Stimulated activated naive CD8-positive, alpha-beta T cell treated with anti-CD3 and anti-CD28 coated beads, Interleukin-15, amount 100 ng/mL, for 72 hours (primary cell): Measurements from ENCODE around the gene FERMT2.
"Not testable (repeated sequence)": the region's sequence is repeated elsewhere in the genome, so short reads cannot be mapped to it uniquely, and the experiment has no call there.

ENCODE experiments used
- ATAC-seq: fragments of 150-1000 bp; cut with Tn5 transposase; 2 replicates; pipeline ENCODE4 v1.10.0; 2021; ENCODE audit warnings: mild to moderate bottlenecking, moderate library complexity
- DNase-seq, 2 donors: peaks; one replicate each; pipeline ENCODE4 v3.0.0; 2021 to 2022
- H3K27ac Mint-ChIP-seq, 2 donors: one replicate each; pipeline ENCODE4 v1.8.0; 2022; ENCODE audit warnings: mild to moderate bottlenecking in 2 of 2, mixed read lengths in 2 of 2, moderate library complexity in 2 of 2
- H3K27me3 Mint-ChIP-seq: one replicate; pipeline ENCODE4 v1.8.0; 2022; ENCODE audit warnings: mixed read lengths
- H3K4me1 Mint-ChIP-seq: one replicate; pipeline ENCODE4 v1.8.0; 2022; ENCODE audit warnings: mild to moderate bottlenecking, mixed read lengths
- H3K4me3 Mint-ChIP-seq, 2 donors: one replicate each; pipeline ENCODE4 v1.8.0; 2022; ENCODE audit warnings: mild to moderate bottlenecking in 2 of 2, mixed read lengths in 2 of 2, moderate library complexity in 1 of 2
- H3K9me3 Mint-ChIP-seq, 2 donors: one replicate each; pipeline ENCODE4 v1.8.0; 2022; ENCODE audit warnings: mixed read lengths in 2 of 2

The FERMT2 gene

GRCh38 chr14:52922059-52922458 lies 28.8 kb downstream of the FERMT2 start:
- DNase-seq: no peak
- Mint-ChIP-seq H3K9me3 (no peaks in the 10 kb centered on the region), H3K4me1 (peaks cover 24% of the 10 kb centered on the region), H3K27ac (no peak overlapping the region), H3K27me3 (no peaks in the 10 kb centered on the region), H3K4me3 (no peak overlapping the region)
- ATAC-seq: no peak

GRCh38 chr14:52920411-52920810 lies 30.4 kb downstream of the FERMT2 start:
- not testable (repeated sequence) for H3K9me3 Mint-ChIP-seq, DNase-seq, ATAC-seq, H3K27me3 Mint-ChIP-seq, H3K4me3 Mint-ChIP-seq, H3K27ac Mint-ChIP-seq
- peaks cover 24% of the 10 kb centered on the region for H3K4me1 Mint-ChIP-seq

GRCh38 chr14:52919971-52920370 lies 30.9 kb downstream of the FERMT2 start:
- no peak for DNase-seq
- ATAC-seq: no peak
- peaks cover 24% of the 10 kb centered on the region for H3K4me1 Mint-ChIP-seq
- H3K4me3 Mint-ChIP-seq: no peak overlapping the region
- H3K9me3 Mint-ChIP-seq: no peaks in the 10 kb centered on the region
- no peak overlapping the region for H3K27ac Mint-ChIP-seq
- H3K27me3 Mint-ChIP-seq: no peaks in the 10 kb centered on the region

- Mint-ChIP-seq H3K27ac (peak overlapping the region in 1 of 2 donors; percentile 86), H3K27me3 (no peaks in the 10 kb centered on the region), H3K4me3 (no peak overlapping the region), H3K9me3 (no peaks in the 10 kb centered on the region), H3K4me1 (peaks cover 24% of the 10 kb centered on the region)
- DNase-seq (peak; percentile 19 to 28), ATAC-seq (peak; percentile 100)
These were observed 32.4 kb downstream of the FERMT2 start for GRCh38 chr14:52918486-52918885.

- peaks cover 24% of the 10 kb centered on the region for H3K4me1 Mint-ChIP-seq
- ATAC-seq: no peak
- peak overlapping the region in 1 of 2 donors; percentile 18 for H3K4me3 Mint-ChIP-seq
These were observed 33.1 kb downstream of the FERMT2 start for GRCh38 chr14:52917735-52918134.

DNA sequence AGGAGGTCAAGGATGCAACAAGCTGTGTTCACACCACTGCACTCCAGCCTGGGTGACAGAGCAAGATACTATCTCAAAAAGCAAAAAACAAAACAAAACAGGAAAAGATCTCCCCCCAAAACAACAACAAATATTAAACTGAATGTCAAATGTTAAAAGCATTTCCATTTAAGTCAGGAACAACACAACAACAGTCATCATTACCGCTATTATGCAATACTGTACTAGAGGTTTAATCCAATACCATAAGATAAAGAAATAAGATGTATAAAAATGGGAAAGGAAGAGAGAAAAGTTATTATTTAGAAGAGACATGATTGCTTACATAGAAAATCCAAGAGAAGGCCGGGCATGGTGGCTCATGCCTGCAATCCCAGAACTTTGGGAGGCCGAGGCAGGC lies 36.6 kb downstream of the FERMT2 start:
- Mint-ChIP-seq H3K4me3 (no peak overlapping the region), H3K4me1 (peaks cover 18% of the 10 kb centered on the region), H3K9me3 (no peaks in the 10 kb centered on the region), H3K27me3 (no peaks in the 10 kb centered on the region), H3K27ac (no peak overlapping the region)
- no peak for ATAC-seq
- no peak for DNase-seq

More at GRCh38 chr14:52917735-52918134, 33.1 kb downstream of the FERMT2 start:
- DNase-seq: no peak
- Mint-ChIP-seq H3K27ac (peak overlapping the region; percentile 47 to 68), H3K9me3 (no peaks in the 10 kb centered on the region), H3K27me3 (no peaks in the 10 kb centered on the region)

DNA sequence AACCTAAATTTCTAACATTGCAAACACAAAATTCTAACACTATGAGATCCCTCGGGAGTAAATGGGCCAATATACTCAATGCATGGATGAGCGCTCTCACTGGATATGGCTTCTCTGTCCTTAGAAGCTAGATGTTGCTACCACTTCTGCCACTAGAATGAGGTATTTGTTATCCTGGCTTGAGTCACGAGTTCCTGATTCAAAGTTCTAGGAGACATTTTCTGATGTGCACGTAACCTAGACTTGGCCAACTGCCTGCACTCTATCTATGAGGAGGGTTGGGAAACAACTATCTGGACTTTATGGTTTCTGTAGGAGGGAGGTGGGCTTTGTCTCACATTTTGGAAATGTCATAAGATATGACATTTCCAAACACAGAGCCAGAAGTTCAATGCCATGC lies 37.6 kb downstream of the FERMT2 start:
- no peak for ATAC-seq
- Mint-ChIP-seq H3K4me1 (peaks cover 9% of the 10 kb centered on the region), H3K4me3 (no peak overlapping the region), H3K27me3 (no peaks in the 10 kb centered on the region), H3K27ac (no peak overlapping the region), H3K9me3 (no peaks in the 10 kb centered on the region)
- DNase-seq: no peak

DNA sequence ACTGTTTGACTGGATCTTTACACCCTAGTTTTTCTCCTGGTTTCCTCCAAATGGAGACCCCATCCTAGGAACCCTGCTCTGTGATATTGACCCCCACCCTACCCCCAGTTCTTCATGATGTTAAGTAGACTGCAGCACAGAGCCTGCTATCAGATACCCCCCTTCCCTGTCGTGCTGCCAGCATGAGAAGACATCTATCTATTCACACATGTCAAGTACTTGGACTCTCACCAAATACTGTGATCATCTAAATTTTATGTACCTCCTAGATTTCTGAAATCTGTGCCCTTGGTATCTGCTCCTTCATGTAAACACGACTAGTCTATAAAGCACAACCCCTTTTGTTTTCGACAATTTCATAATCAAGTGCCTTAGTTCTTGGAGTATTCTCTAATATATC lies 38.9 kb downstream of the FERMT2 start:
- no peak for ATAC-seq
- H3K4me3 Mint-ChIP-seq: no peak overlapping the region
- H3K27me3 Mint-ChIP-seq: no peaks in the 10 kb centered on the region
- H3K27ac Mint-ChIP-seq: no peak overlapping the region
- H3K9me3 Mint-ChIP-seq: no peaks in the 10 kb centered on the region
- no peaks in the 10 kb centered on the region for H3K4me1 Mint-ChIP-seq
- DNase-seq: no peak

DNA sequence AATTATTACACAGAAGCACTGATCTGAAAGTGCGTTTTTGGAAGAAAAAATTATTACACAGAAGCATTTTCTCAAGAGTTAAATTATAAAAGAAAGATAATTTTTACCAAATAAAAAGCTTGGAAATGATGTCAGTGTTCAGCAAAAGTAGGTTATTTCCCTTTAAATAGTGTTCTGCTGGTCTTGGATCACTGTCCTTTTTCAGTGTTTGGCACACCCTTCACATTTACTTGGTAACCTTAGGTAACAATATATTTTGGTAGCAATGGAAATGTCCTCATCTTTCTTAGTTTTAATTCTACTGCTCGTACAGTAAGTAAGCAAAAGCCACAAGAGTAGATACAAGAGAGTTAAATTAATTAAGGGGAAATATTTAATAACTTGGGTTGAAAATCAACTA lies 40.3 kb downstream of the FERMT2 start:
- Mint-ChIP-seq H3K4me3 (no peak overlapping the region), H3K4me1 (no peaks in the 10 kb centered on the region), H3K27me3 (no peaks in the 10 kb centered on the region), H3K27ac (no peak overlapping the region), H3K9me3 (no peaks in the 10 kb centered on the region)
- ATAC-seq (no peak), DNase-seq (no peak)

GRCh38 chr14:52907949-52908348 lies 42.9 kb downstream of the FERMT2 start:
- no peak for DNase-seq
- no peak overlapping the region for H3K27ac Mint-ChIP-seq
- no peaks in the 10 kb centered on the region for H3K9me3 Mint-ChIP-seq
- no peaks in the 10 kb centered on the region for H3K4me1 Mint-ChIP-seq
- no peak overlapping the region for H3K4me3 Mint-ChIP-seq
- H3K27me3 Mint-ChIP-seq: no peaks in the 10 kb centered on the region
- no peak for ATAC-seq

GRCh38 chr14:52906141-52906601 lies 44.7 kb downstream of the FERMT2 start:
- H3K4me3 Mint-ChIP-seq: no peak overlapping the region
- DNase-seq (no peak), ATAC-seq (no peak)
- no peaks in the 10 kb centered on the region for H3K4me1 Mint-ChIP-seq
- no peaks in the 10 kb centered on the region for H3K27me3 Mint-ChIP-seq
- H3K27ac Mint-ChIP-seq: no peak overlapping the region
- no peaks in the 10 kb centered on the region for H3K9me3 Mint-ChIP-seq

- H3K27ac Mint-ChIP-seq: no peak overlapping the region
- H3K9me3 Mint-ChIP-seq: no peaks in the 10 kb centered on the region
- no peak overlapping the region for H3K4me3 Mint-ChIP-seq
- H3K27me3 Mint-ChIP-seq: no peaks in the 10 kb centered on the region
- H3K4me1 Mint-ChIP-seq: no peaks in the 10 kb centered on the region
- no peak for DNase-seq
- no peak for ATAC-seq
These were observed 47.8 kb downstream of the FERMT2 start for GRCh38 chr14:52902971-52903619.

- ATAC-seq (no peak), DNase-seq (no peak)
- no peak overlapping the region for H3K4me3 Mint-ChIP-seq
- no peaks in the 10 kb centered on the region for H3K27me3 Mint-ChIP-seq
- H3K9me3 Mint-ChIP-seq: no peaks in the 10 kb centered on the region
- H3K27ac Mint-ChIP-seq: no peak overlapping the region
- H3K4me1 Mint-ChIP-seq: no peaks in the 10 kb centered on the region
These were observed 49.4 kb downstream of the FERMT2 start for GRCh38 chr14:52901357-52901980.

DNA sequence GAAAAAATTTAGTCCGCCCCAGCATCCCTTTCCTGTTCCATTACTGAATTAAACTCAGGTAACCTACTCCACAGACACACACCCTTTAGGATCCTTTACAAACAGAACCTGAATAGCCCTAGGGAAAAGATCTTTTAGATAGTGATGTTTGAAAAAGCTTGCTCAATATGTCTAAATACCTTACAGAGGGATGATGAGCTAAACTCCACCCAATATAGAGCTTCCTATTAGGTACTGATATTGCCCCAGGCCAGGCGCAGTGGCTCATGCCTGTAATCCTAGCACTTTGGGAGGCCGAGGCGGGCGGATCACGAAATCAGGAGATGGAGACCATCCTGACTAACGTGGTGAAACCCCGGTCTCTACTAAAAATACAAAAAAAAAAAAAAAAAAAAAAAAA lies 50.1 kb downstream of the FERMT2 start:
- no peak overlapping the region for H3K27ac Mint-ChIP-seq
- no peaks in the 10 kb centered on the region for H3K9me3 Mint-ChIP-seq
- H3K4me1 Mint-ChIP-seq: no peaks in the 10 kb centered on the region

GRCh38 chr14:52898496-52898895 lies 52.4 kb downstream of the FERMT2 start:
- no peak for DNase-seq
- ATAC-seq: no peak
- Mint-ChIP-seq H3K27ac (no peak overlapping the region), H3K9me3 (no peaks in the 10 kb centered on the region), H3K4me1 (peaks cover 9% of the 10 kb centered on the region), H3K27me3 (no peaks in the 10 kb centered on the region), H3K4me3 (no peak overlapping the region)

More for the DNA sequence above, 50.1 kb downstream of the FERMT2 start:
- DNase-seq: no peak
- Mint-ChIP-seq H3K27me3 (no peaks in the 10 kb centered on the region), H3K4me3 (no peak overlapping the region)
- no peak for ATAC-seq

- Mint-ChIP-seq H3K4me3 (no peak overlapping the region), H3K27me3 (no peaks in the 10 kb centered on the region), H3K9me3 (no peaks in the 10 kb centered on the region), H3K4me1 (peaks cover 9% of the 10 kb centered on the region), H3K27ac (no peak overlapping the region)
- DNase-seq: no peak
- ATAC-seq: peak; percentile 84
These were observed 55.9 kb downstream of the FERMT2 start for GRCh38 chr14:52895000-52895399.

DNA sequence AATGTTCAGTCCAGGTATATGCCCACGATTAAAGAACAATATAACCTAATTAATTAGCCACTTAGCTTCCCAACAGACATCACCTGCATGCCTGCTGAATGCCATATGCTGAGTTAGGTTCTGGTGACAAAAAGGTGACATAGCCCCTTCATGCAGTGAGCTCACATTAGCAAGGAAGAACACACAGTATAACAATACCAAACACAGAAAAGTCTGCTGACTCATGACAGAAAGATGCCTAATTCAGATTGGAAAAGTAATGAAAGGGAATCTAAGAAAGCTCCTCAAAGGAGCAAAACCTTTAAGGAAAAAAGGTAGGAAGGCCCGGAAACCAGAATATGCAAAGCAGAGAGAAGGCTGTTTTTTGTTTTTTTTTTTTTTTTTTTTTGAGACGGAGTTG lies 59.0 kb downstream of the FERMT2 start:
- H3K9me3 Mint-ChIP-seq: no peaks in the 10 kb centered on the region
- ATAC-seq (no peak), DNase-seq (no peak)
- H3K27me3 Mint-ChIP-seq: no peaks in the 10 kb centered on the region
- H3K4me1 Mint-ChIP-seq: peaks cover 9% of the 10 kb centered on the region
- no peak overlapping the region for H3K4me3 Mint-ChIP-seq
- H3K27ac Mint-ChIP-seq: no peak overlapping the region
